Measurements from ENCODE around the gene RNASE13. TPM values are rescaled to one million over a fixed set of nuclear protein-coding genes. Genes with fewer than 3 reads are reported as not detected.

The RNASE13 gene
- total RNA-seq, 1 donor from 2014 or later, result not detected

GRCh38 chr14:21069388-21070082, 34.9 kb upstream of the RNASE13 start:
- peak; percentile 66 for DNase-seq
- intact Hi-C loops (cut with micrococcal nuclease), result loop anchor here (5.0 to 10.0 kb wide), 2 partner anchors 33 to 55 kb away; partner anchors contain the start of gene TMEM253
- ATAC-seq, result peak; percentile 35

DNA sequence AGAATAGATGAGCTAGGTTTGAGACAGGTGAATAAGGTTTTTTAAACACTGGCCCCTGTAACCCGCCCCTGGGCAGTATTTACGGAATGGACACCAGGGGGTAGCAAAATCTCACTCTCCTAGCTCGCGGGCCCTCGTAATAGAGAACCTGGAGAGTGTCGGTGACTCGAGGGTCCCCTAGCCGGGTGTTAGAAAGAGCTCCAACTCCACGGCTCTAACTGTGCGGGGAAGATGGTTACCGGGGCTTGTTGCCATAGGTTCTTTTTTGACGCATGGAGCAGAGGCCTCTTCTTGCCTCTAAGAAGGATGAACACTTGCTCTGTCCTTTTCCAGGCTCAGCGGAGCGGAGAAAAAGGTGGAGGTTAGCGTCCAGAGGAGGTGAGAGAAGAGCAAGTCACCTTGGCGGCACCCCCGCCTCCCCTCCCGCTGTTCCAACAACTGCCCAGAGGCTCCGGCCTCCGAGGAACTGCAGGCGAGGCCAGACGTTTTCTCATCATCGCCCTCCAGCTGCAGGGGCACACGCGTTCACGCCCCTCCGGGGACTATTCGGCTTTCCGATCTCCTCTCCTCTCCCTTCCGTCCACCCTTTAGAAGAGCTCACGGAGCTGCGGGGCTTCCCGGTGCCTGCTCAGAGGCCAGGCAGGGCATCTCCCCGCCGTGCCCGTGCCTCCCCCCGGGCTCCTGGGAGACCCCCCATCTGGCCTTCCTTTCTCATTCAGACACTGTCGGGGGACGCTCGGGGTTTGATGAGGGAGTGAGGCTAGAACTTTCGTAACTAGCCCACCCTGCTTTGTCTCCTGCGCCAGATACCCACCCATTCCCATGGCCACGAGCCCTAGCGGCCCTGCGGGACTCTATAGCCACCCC, 34.1 kb upstream of the RNASE13 start:
- ATAC-seq (peak; percentile 43), DNase-seq (peak; percentile 61)
- intact Hi-C loops (cut with micrococcal nuclease), result loop anchor here (5.0 kb wide), 1 partner anchor 34 kb away; the partner anchor contains the start of gene TMEM253

DNA sequence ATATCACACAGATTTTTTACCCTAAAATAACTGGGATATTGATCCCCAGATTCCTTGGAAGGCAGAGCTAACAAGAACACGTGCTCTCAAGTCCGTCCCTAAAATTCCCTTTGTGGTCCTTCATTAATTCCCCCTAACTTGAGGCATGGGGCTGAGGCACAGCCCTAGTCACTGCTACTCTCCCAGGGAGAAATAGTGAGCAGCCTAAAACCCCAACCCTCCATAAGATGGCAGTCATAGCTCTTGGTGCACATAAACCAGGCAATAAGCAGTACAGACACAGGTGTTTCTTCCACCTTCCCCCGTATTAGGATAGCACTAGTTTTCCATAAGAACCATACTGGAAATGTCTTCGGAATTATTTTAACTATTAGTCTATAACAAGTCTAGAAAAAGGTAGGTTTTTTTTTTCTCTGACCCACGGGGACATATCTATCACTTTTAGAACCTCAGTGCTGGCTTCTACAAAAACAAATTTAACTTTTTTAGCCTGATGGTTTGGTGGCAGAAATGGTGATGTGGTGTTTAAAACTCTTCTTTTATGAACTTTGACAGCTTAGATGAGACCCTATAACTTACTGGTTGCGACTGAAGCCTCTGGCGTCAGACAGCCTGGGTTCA, 32.4 kb upstream of the RNASE13 start:
- no peak for ATAC-seq
- intact Hi-C loops (cut with micrococcal nuclease), result loop anchor here (5.0 kb wide), 1 partner anchor 35 kb away; the partner anchor contains the start of gene TMEM253
- no peak for DNase-seq

GRCh38 chr14:21063479-21063878, 28.9 kb upstream of the RNASE13 start:
- intact Hi-C loops (cut with micrococcal nuclease), result no loop called here

GRCh38 chr14:21061347-21061668, 26.7 kb upstream of the RNASE13 start:
- ATAC-seq (no peak), DNase-seq (no peak)
- intact Hi-C loops (cut with micrococcal nuclease), result no loop called here

More at GRCh38 chr14:21063479-21063878, 28.9 kb upstream of the RNASE13 start:
- no peak for DNase-seq
- peak; percentile 67 for ATAC-seq

GRCh38 chr14:21060614-21061346, 26.2 kb upstream of the RNASE13 start:
- DNase-seq, result no peak
- no peak for ATAC-seq
- intact Hi-C loops (cut with micrococcal nuclease), result no loop called here

- ATAC-seq (no peak), DNase-seq (no peak)
- intact Hi-C loops (cut with micrococcal nuclease), result no loop called here
These were observed 25.4 kb upstream of the RNASE13 start for GRCh38 chr14:21059842-21060613.

DNA sequence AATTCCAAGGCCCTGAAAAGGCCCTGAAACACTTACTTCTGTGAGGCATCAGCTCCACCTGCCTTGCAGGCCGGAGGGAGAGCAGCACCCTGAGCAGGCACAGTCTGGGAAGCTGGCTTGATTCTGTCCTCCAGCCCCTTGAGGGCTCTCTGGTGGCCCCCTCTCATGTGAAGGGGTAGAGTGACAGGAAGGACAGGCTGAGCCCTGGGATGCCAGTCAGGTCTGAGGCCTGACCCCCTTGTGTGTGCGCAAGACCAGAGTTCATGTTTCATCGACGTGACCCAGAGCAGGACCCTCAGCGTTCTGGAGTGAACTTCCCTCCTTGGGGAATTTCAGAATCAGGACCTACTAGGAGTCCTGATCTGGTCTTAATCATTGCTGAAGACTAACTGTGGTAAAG, 24.3 kb upstream of the RNASE13 start:
- intact Hi-C loops (cut with micrococcal nuclease), result no loop called here
- DNase-seq, result no peak
- ATAC-seq, result no peak

DNA sequence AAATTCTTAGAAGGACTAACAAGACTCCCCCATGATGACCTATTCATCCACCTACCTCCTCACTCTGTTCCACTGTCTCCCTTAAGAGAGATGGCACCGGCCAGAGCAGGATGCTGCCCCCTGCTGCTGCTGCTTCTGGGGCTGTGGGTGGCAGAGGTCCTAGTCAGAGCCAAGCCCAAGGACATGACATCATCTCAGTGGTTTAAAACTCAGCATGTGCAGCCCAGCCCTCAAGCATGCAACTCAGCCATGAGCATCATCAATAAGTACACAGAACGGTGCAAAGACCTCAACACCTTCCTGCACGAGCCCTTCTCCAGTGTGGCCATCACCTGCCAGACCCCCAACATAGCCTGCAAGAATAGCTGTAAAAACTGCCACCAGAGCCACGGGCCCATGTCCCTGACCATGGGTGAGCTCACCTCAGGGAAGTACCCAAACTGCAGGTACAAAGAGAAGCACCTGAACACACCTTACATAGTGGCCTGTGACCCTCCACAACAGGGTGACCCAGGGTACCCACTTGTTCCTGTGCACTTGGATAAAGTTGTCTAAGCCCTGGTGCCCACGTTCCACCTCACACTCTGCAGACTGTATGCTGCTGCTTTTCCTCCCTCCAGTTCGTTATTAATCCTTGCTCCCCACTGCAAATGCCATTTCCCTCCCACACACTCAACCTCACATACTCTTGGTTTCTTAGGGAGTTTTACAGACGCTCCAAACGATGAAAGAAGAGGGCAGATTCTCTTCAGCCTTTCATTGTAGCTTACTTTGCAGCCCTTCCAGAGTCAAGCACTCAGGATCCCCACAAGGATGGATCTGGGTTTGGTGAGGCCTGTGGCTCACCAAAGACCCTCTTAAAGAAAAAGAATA, 23.4 kb upstream of the RNASE13 start, which contains the start of gene RNASE8:
Gene RNASE8 (plus strand): TSS at position 20 of the 873 bp plus-strand sequence. CDS start 71 bp downstream, at position 91.
- DNase-seq, result no peak
- intact Hi-C loops (cut with micrococcal nuclease), result no loop called here
- peak; percentile 24 for ATAC-seq

- intact Hi-C loops (cut with micrococcal nuclease), result no loop called here
- DNase-seq (no peak), ATAC-seq (peak; percentile 40)
These were observed 22.0 kb upstream of the RNASE13 start for GRCh38 chr14:21056520-21057163.

GRCh38 chr14:21055432-21056117, 21.0 kb upstream of the RNASE13 start:
- no peak for ATAC-seq
- intact Hi-C loops (cut with micrococcal nuclease), result no loop called here
- DNase-seq, result no peak

- ATAC-seq (no peak), DNase-seq (no peak)
- intact Hi-C loops (cut with micrococcal nuclease), result no loop called here
These were observed 20.1 kb upstream of the RNASE13 start for GRCh38 chr14:21054768-21055145.

DNA sequence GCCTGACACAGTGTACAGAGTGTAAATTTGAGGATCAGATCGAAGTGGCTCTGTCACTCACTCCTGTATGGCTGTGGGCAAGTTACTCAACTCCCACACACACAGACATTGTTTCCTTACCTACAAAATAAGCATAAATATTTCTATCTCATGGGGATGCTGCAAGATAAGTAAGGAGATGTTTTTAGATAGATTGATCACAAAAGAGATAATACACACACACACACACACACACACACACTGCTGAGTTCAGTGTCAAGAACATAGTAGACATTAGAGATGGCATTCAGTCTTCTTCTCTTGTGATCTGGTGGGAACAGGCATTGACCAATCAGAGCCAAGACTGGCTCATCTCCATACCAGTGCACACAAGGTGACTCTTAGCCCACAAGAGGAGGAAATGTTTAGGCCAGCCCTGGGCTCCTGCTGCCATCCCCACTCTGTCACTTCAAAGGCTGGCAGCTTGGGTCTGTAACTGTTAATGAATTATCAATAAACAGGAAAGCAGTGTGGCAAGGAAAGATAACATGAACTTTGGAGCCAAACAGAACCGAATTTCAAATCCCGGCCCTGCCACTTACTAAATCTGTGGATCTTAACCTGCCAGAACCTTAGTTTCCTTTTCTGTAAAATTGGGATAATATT, 19.6 kb upstream of the RNASE13 start:
- DNase-seq, result no peak
- intact Hi-C loops (cut with micrococcal nuclease), result no loop called here
- ATAC-seq, result no peak

- intact Hi-C loops (cut with micrococcal nuclease), result no loop called here
- ATAC-seq (no peak), DNase-seq (no peak)
These were observed 18.8 kb upstream of the RNASE13 start for GRCh38 chr14:21053184-21054122.

- DNase-seq (no peak), ATAC-seq (no peak)
- intact Hi-C loops (cut with micrococcal nuclease), result no loop called here
These were observed 16.0 kb upstream of the RNASE13 start for GRCh38 chr14:21050597-21050996.
